A549 (cell line): ENCODE measurements around the gene RGS17.

Experiments
- CTCF ChIP-seq: fragments of >200 bp; sonication (Bioruptor Twin); formaldehyde crosslinking; IDR thresholded peaks from 3 replicates; pipeline ENCODE4 v1.5.1; 2016
- ELK1 ChIP-seq: fragments of 150-350 bp; IDR thresholded peaks from 2 replicates; pipeline ENCODE4 v1.6.1; 2014; ENCODE audit warnings: low read depth, mild to moderate bottlenecking, low read length
- FOSL2 ChIP-seq, 2 experiments: fragments of 450-650 bp in 1 of 2; fragments of >200 bp in 1 of 2; sonication (Bioruptor Twin) in 1 of 2; formaldehyde crosslinking; IDR thresholded peaks; 2 replicates each; pipeline versions ENCODE4 v1.5.0 to v1.6.1; 2016 to 2020; ENCODE audit warnings: mild to moderate bottlenecking in 1 of 2, moderate library complexity in 1 of 2
- JUN ChIP-seq, 2 experiments: fragments of >200 bp; sonication (Bioruptor Twin); formaldehyde crosslinking; IDR thresholded peaks; 2 replicates in 1 of 2; 3 replicates in 1 of 2; pipeline ENCODE4 v1.6.1; 2016 to 2017
- KDM1A ChIP-seq: fragments of 200-600 bp; sonication (generic); IDR thresholded peaks from 2 replicates; pipeline ENCODE4 v1.6.1; 2016; ENCODE audit warnings: low read depth, mild to moderate bottlenecking
- MAX ChIP-seq: IDR thresholded peaks from 2 replicates; pipeline ENCODE4 v1.6.1; 2012
- MYC ChIP-seq: IDR thresholded peaks from 2 replicates; pipeline ENCODE4 v1.6.1; 2012; ENCODE audit warnings: mild to moderate bottlenecking, inconsistent platforms, low read length, improper control_type of control experiment, borderline replicate concordance
- POLR2A ChIP-seq: IDR thresholded peaks from 2 replicates; pipeline ENCODE4 v1.6.1; 2012; ENCODE audit warnings: mild to moderate bottlenecking, low read length
- RAD21 ChIP-seq, 2 experiments: fragments of >200 bp in 1 of 2; sonication (Bioruptor Twin) in 1 of 2; formaldehyde crosslinking in 1 of 2; IDR thresholded peaks in 1 of 2; conservative IDR thresholded peaks in 1 of 2; 2 replicates in 1 of 2; 3 replicates in 1 of 2; pipeline ENCODE4 v1.6.1; 2012 to 2018; ENCODE audit warnings: inconsistent platforms in 1 of 2
- RARB ChIP-seq: fragments of 250-450 bp; sonication (Bioruptor Pico); IDR thresholded peaks from 2 replicates; pipeline ENCODE4 v1.8.0; 2021; ENCODE audit warnings: mild to moderate bottlenecking, moderate library complexity
- REST ChIP-seq: fragments of 200-600 bp; sonication (generic); IDR thresholded peaks from 2 replicates; pipeline ENCODE4 v1.6.1; 2016; ENCODE audit warnings: antibody characterized with exemption, mild to moderate bottlenecking, moderate library complexity
- SREBF2 ChIP-seq: fragments of 450-650 bp; IDR thresholded peaks from 2 replicates; pipeline ENCODE4 v1.6.1; 2014; ENCODE audit warnings: mild to moderate bottlenecking, moderate library complexity
- ZFP36 ChIP-seq: fragments of 450-650 bp; IDR thresholded peaks from 2 replicates; pipeline ENCODE4 v1.6.1; 2014; ENCODE audit warnings: borderline replicate concordance; ENCODE audit not compliant: partially characterized antibody

- no peak for TF ChIP-seq CTCF
- no peak for TF ChIP-seq MYC
- no peak for TF ChIP-seq POLR2A
- TF ChIP-seq JUN (IDR thresholded peaks at IDR 0.05): no peak
- no peak for TF ChIP-seq REST
- TF ChIP-seq ELK1: no peak
- no peak for TF ChIP-seq FOSL2 (IDR thresholded peaks at IDR 0.05)
- TF ChIP-seq FOSL2 (CRISPR knock-in tag; IDR thresholded peaks at IDR 0.05): no peak
- TF ChIP-seq SREBF2: no peak
- no peak for TF ChIP-seq MAX
- TF ChIP-seq RAD21 (conservative IDR thresholded peaks at IDR 0.05 in 1 of 2, IDR thresholded peaks at IDR 0.05 in 1 of 2): no peak
- TF ChIP-seq KDM1A: no peak
- TF ChIP-seq RARB (CRISPR knock-in tag): no peak
- TF ChIP-seq ZFP36: no peak
Measured at GRCh38 chr6:152993431-152993830, 137.7 kb downstream of the RGS17 start.
